HEK293T (cell line): ENCODE results near the gene FHIT.

ENCODE experiments used
- BHLHE40 ChIP-seq: fragments of 450-650 bp; IDR thresholded peaks from 2 replicates; pipeline ENCODE4 v1.6.1; 2016; ENCODE audit warnings: mild to moderate bottlenecking, moderate library complexity, borderline replicate concordance
- FOXA1 ChIP-seq: fragments of 450-650 bp; IDR thresholded peaks from 2 replicates; pipeline ENCODE4 v1.6.1; 2016; ENCODE audit warnings: mild to moderate bottlenecking
- FOXK2 ChIP-seq: fragments of 450-650 bp; IDR thresholded peaks from 2 replicates; pipeline ENCODE4 v1.6.1; 2016; ENCODE audit warnings: mild to moderate bottlenecking
- FOXM1 ChIP-seq: fragments of 450-650 bp; IDR thresholded peaks from 2 replicates; pipeline ENCODE4 v1.6.1; 2017; ENCODE audit warnings: mild to moderate bottlenecking, borderline replicate concordance
- L3MBTL2 ChIP-seq: fragments of 450-650 bp; conservative IDR thresholded peaks from 2 replicates; pipeline ENCODE4 v1.6.1; 2016; ENCODE audit warnings: mild to moderate bottlenecking
- PKNOX1 ChIP-seq: fragments of 450-650 bp; IDR thresholded peaks from 2 replicates; pipeline ENCODE4 v1.6.1; 2016
- SUZ12 ChIP-seq: fragments of 450-650 bp; IDR thresholded peaks from 2 replicates; pipeline ENCODE4 v1.6.1; 2016; ENCODE audit warnings: mild to moderate bottlenecking
- TARDBP ChIP-seq: fragments of 450-650 bp; IDR thresholded peaks from 2 replicates; pipeline ENCODE4 v1.6.1; 2016

GRCh38 chr3:60728006-60728405, 523.2 kb downstream of the FHIT start:
- TF ChIP-seq PKNOX1 (no peak), TARDBP (no peak), BHLHE40 (no peak), FOXK2 (no peak), SUZ12 (no peak), L3MBTL2 (no peak), FOXA1 (no peak), FOXM1 (no peak)
